NCI-H748 (cell line): ENCODE data around the gene SMYD5.
A peak's percentile ranks its signal among the peaks of the same experiment; 100 is the strongest.
"Not testable (repeated sequence)": the region's sequence is repeated elsewhere in the genome, so short reads cannot be mapped to it uniquely, and the experiment has no call there.

Experiments
- DNase-seq: peaks from one replicate; lab custom pipeline; 2025; ENCODE audit not compliant: unreplicated experiment; lab: John Stamatoyannopoulos, UW

Gene SMYD5

GRCh38 chr2:73214120-73215035 is at the start of gene SMYD5:
SMYD5 (plus strand) TSS chr2:73214245; CDS start chr2:73214267, 22 bp downstream.
- peak; percentile 74 for DNase-seq

DNA sequence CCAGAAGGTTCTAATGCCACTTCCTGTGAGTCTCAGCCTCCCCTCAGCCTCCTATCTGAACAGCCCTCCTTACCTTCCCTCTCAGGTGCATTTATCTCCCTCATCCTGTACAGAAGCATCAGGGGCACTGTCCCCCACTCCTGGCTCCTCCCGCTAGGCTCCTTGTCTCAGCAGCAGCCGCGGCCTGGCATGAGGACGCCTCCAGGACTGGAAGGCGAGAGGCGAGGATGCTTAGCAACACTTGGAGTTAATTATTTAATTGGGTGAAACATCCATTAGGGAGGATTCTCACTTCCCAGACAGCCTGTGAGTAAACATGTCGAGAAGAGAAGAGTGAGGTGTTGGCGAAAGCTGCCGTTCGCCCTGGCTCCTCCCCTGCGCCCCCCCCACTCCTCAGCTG is 48.1 kb upstream of the SMYD5 start:
- DNase-seq, result peak; percentile 30

- not testable (repeated sequence) for DNase-seq
Observed at GRCh38 chr2:73166813-73167212, 47.2 kb upstream of the SMYD5 start.

DNA sequence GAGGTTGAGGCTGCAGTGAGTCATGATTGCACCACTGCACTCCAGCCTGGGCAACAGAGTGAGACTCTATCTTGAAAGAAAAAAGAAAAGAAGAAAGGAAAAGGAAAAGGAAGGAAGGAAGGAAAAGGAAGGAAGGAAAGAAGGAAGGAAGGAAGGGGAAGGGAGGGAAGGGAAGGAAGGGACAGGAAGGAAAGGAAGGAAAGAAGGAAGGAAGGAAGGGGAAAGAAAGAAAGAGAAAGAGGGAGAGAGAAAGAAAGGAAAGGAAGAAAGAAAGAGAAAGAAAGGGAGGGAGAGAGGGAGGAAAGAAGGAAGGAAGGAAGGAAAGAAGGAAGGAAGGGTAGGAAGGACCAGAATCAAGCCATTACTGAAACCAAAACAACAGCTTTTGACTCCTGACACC is 45.7 kb upstream of the SMYD5 start:
- not testable (repeated sequence) for DNase-seq

DNA sequence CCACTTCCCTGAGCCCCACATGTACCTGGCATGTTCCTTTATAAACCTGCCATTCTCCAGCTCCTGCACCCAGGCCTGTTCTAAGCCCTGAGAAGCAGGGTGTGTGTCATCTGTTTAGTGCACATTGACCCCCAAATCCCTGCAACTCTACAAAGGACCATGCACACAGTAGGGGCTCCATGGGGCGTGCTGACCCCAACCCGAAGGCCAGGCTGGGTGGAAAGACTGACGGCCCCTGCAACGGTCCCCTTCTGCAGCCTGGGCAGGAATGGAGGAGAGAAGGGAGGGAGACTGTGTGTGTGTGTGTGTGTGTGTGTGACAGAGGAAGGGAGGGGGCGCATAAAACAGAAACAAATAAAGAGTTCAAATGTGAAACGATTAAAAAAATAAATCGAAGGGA is 43.7 kb upstream of the SMYD5 start:
- not testable (repeated sequence) for DNase-seq

- DNase-seq, result no peak
Observed at GRCh38 chr2:73172963-73173362, 41.1 kb upstream of the SMYD5 start.

- DNase-seq, result no peak
Observed at GRCh38 chr2:73173781-73174180, 40.3 kb upstream of the SMYD5 start.

GRCh38 chr2:73174244-73174643 is 39.8 kb upstream of the SMYD5 start:
- no peak for DNase-seq

DNA sequence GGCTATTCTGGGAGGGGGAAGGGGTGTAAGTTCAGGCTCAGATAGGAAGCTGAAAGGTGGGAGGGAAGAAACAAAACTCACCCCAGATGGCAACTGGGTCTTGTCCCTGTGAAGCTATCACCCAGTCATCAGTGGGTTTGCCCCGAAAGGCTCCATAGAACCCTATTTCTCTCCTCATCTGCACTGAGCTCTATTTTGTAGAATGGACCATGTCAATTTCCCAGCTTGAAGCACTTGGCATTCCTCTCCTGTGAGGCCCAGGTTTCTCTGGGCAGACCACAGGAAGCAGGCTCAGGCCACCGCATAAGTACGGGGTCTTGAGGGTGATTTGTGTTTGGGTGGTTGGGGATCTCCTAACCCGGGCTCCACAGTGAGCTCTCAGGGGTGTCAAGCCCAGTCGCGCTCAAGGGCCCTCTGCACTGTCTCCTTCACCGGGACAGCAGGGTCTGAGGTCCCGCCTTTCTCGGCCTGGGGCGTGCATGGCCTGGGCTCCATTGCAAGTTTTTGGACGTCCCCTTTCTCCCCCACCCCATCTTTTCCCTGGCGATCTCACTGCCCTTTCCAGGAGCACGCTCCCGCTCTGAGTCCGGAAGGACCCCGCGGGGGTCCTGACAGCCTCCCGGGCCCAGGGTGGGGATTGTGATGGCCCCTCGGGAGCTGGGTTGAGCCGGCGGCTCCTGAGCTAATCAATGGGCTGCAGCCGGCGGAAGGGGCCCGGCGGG is 38.9 kb upstream of the SMYD5 start:
- DNase-seq, result no peak

GRCh38 chr2:73175663-73176204 is 38.3 kb upstream of the SMYD5 start:
- DNase-seq, result peak; percentile 57

GRCh38 chr2:73176205-73176880 is 37.7 kb upstream of the SMYD5 start:
- peak; percentile 12 for DNase-seq

DNA sequence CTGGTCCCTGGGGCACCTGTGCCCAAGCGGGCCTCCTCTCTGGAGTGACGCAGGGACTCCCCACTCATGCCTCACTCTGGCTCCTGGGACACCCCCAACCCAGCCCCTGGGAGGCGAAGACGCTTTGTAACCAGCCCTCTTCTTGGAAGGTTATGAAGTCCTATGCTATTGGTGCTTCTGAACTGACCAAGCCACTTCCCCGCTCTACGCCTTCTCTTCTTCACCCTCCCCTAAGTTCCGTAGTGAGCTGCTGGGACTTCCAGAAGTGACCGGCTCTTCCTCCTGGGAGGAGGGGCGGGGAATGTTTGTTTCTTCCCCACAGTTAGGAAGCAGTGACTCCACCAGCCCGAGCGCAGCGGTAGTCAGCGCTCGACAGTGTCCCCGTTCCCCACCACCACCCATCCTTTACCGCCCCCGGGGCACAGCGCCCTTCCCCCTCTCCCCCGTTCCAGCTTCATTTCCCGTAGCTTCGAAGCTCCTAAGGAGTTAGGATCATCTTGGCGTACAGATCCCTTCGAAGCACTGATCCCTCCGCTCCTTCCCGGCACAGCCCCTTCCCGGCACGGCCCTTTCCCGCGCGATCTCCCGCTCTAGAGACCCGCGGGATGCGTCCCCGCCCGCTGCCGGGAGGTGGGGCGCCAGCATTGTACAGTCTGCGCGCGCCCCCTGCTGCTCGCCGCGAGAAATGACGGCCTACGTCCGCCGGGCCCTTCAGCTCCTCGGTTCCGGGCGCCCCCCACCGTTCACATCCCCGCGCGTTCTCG is 37.0 kb upstream of the SMYD5 start:
- peak; percentile 85 for DNase-seq

GRCh38 chr2:73177645-73178255 is 36.3 kb upstream of the SMYD5 start:
- no peak for DNase-seq

DNA sequence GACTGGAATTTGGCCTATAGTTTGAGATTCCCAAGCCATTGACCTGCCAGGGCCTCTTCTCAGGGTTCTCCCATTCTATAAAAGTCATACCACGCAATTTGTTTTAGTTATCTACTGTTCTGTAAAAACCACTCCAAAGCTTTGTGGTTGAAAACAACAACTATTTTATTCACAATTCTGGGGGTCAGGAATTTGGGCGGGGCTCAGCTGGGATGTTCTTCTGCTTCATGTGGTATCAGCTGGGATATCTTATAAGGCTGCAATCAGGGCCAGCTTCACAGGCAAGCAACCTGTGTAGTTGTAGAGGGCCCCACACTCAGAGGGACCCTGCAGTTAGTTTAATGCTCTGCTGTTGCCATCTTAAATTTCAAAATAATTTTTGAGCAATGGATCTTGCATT is 28.1 kb upstream of the SMYD5 start:
- no peak for DNase-seq

GRCh38 chr2:73187549-73187948 is 26.5 kb upstream of the SMYD5 start:
- no peak for DNase-seq

- DNase-seq, result no peak
Observed at GRCh38 chr2:73197579-73197978, 16.5 kb upstream of the SMYD5 start.

DNA sequence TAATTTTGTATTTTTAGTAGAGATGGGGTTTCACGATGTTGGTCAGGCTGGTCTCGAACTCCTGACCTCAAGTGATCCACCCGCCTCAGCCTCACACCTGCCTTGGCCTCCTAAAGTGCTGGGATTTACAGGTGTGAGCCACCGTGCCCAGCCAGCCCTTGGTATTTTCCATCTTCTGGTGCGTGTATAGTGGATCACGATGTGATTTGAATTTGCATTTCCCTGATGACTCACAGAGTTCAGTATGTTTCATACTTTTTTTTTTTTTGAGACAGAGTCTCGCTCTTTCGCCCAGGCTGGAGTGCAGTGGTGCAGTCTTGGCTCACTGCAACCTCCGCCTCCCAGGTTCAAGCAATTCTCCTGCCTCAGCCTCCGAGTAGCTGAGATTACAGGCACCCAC is 13.8 kb upstream of the SMYD5 start:
- DNase-seq, result not testable (repeated sequence)

GRCh38 chr2:73202156-73203054 is 11.6 kb upstream of the SMYD5 start, which contains the start of gene NOTO:
NOTO (plus strand) TSS chr2:73202574; CDS start chr2:73202667, 93 bp downstream.
- DNase-seq, result peak; percentile 49
